ENCODE data around the gene OBP2A. TPM values are rescaled to one million over a fixed set of nuclear protein-coding genes. Genes with fewer than 3 reads are reported as not detected.
"Not testable (repeated sequence)": the region's sequence is repeated elsewhere in the genome, so short reads cannot be mapped to it uniquely, and the experiment has no call there.

The OBP2A gene
- polyA plus RNA-seq, 6 donors from 2014 or later: not detected

DNA sequence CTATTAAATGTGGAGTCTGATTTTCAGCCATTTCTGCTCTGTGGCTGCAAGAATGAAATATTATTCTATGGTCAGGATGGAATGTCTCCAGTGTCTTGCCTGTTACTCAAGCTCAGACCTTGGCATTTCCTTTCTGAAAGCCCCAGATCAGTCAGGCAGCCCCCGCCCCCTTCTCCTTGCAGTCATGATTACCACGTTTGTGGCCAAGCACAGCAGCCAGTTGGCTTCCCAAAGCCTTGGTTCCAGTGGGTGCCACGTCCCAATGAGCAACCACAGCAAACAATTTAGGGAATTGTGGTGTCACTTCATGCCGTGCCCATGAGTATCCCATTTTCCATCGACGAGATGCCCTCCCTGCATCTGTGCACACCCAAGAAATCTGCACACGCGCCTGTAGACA lies 9.7 kb upstream of the OBP2A start:
- DNase-seq (no peak), ATAC-seq (ENCODE audit: low read depth in 2 of 2) (no peak)
- Mint-ChIP-seq H3K9me3 (no peaks in the 10 kb centered on the region), H3K4me1 (peaks cover 0 to 5% (median 0%) of the 10 kb centered on the region in 3 donors), H3K27me3 (peaks cover 34 to 43% (median 38%) of the 10 kb centered on the region in 3 donors), H3K36me3 (no peaks in the 10 kb centered on the region), H3K27ac (no peak overlapping the region), H3K4me3 (no peak overlapping the region)

- H3K27ac Mint-ChIP-seq; ATAC-seq (ENCODE audit: low read depth in 2 of 2); H3K36me3 Mint-ChIP-seq; DNase-seq; H3K4me1 Mint-ChIP-seq; H3K9me3 Mint-ChIP-seq: not testable (repeated sequence)
- peaks cover 23 to 30% (median 24%) of the 10 kb centered on the region in 3 donors for H3K27me3 Mint-ChIP-seq
- H3K4me3 Mint-ChIP-seq: peak overlapping the region in 1 of 8 donors; percentile 10
These were observed 2.5 kb upstream of the OBP2A start for GRCh38 chr9:135543262-135543894.

DNA sequence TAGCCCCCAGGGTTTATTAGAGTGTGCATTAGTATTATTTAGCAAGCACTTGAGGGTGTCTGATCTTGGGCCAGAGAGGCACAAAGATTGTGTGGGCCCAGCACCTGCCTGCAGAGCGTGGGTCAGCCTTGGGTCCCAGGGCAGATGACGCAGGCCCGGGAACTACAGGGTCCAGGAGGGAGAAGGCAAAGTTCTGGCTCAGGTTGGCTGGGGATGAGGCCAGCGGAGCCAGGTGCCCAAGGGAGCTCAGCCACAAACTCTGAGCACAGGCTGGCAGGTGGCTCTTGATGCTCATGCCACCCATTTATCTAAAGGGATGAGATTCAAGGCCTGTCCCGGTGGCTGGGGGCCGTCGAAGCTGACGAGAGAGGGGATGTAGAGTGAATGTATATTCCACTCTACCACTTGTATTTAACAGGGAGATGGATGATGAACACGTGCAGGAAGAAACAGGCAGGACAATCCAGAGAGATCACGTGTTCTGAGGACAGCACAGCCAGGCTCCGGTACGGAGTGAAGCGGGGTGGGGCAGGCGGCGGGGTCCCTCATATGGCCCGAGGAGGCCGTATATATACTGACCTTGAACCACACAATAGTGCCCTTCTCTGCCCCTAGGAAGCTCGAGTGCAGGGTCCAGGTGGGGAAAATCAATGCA lies 818 bp upstream of the OBP2A start:
- DNase-seq (no peak), ATAC-seq (ENCODE audit: low read depth in 2 of 2) (no peak)
- peaks cover 13 to 19% (median 17%) of the 10 kb centered on the region in 3 donors for H3K27me3 Mint-ChIP-seq
- H3K4me1 Mint-ChIP-seq: no peaks in the 10 kb centered on the region
- peak overlapping the region in 1 of 6 donors; percentile 69 for H3K27ac Mint-ChIP-seq
- peaks cover 0 to 2% (median 0%) of the 10 kb centered on the region in 7 donors for H3K9me3 Mint-ChIP-seq
- H3K4me3 Mint-ChIP-seq: peak overlapping the region in 1 of 8 donors; percentile 49
- H3K36me3 Mint-ChIP-seq: no peaks in the 10 kb centered on the region

DNA sequence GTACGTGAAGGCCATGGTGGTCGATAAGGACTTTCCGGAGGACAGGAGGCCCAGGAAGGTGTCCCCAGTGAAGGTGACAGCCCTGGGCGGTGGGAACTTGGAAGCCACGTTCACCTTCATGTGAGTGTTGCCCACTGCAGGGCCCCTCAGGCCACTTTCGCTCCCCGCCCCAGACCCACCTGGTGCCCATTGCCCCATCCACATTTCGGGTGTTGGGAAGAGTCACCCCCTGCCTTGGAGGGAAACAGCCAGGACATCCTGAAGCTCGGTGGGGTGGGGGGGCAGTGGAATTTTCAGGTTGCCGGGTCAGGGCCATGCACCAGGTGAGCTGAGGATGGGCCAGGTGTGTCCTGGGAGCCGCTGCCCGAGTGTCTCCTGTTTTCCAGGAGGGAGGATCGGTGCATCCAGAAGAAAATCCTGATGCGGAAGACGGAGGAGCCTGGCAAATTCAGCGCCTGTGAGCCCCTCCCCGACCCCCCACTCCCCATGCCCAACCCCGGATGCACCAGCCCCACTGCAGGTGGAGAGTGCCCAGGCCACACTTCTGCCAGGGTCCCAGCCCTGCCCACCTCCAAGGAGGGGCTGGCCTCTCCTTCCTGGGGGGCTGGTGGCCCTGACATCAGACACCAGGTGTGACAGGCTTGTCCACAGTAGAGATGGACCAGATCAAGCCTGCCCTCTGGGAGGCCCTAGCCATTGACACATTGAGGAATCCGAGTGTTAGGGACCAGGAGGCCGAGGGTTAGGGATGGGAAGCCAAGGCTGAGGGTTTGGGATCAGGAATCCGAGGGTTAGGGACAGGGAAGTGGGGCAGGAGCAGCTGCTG lies 1.1 kb downstream of the OBP2A start:
- H3K36me3 Mint-ChIP-seq; DNase-seq; H3K9me3 Mint-ChIP-seq; H3K4me3 Mint-ChIP-seq; H3K27ac Mint-ChIP-seq; ATAC-seq (ENCODE audit: low read depth in 2 of 2); H3K4me1 Mint-ChIP-seq: not testable (repeated sequence)
- peaks cover 10 to 24% (median 13%) of the 10 kb centered on the region in 3 donors for H3K27me3 Mint-ChIP-seq

DNA sequence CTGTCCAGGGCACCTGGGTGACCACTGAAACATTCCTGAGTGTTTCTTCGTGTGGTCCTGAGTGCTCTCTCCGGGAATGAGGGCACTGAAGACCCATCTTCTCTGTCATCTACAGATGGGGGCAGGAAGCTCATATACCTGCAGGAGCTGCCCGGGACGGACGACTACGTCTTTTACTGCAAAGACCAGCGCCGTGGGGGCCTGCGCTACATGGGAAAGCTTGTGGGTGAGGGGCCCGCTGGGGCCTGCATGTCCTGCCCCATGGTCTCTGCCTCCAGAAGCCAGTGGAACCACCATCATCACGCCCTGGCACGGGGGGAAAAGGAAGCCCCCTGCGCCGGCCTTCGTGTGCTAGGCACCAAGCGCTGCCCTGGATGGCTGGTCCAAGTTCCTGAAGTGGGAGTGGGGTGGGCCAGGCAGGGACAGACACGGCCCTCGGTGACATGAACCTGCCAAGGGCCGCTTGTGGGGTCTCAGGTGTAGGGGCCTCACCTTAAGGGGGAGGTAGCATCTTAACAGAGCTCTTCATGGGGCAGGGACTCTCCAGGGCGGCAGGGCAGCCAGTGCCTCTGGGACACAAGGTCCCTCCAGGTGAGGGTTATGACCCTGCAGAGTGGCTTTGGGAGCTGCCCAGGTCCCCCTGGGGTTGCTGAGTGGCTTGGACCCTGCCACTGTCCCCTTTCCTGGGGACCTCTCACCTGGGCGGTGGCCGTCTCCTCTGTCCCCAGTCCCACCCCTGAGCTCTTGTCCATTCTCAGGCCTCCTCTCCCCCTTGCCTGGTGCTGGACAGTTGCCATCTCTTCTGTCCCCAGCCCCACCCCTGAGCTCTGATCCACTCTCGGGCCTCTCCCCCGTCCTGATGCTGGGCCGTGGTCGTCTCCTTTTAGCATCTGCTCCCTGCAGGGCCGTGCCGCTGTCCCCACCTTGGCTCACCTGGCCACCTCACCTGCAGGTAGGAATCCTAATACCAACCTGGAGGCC lies 2.1 kb downstream of the OBP2A start:
- peaks cover 10 to 22% (median 13%) of the 10 kb centered on the region in 3 donors for H3K27me3 Mint-ChIP-seq
- ATAC-seq (ENCODE audit: low read depth in 2 of 2) (no peak), DNase-seq (no peak)
- peaks cover 0 to 2% (median 0%) of the 10 kb centered on the region in 7 donors for H3K9me3 Mint-ChIP-seq
- no peak overlapping the region for H3K27ac Mint-ChIP-seq
- H3K36me3 Mint-ChIP-seq: no peaks in the 10 kb centered on the region
- no peaks in the 10 kb centered on the region for H3K4me1 Mint-ChIP-seq
- H3K4me3 Mint-ChIP-seq: no peak overlapping the region

GRCh38 chr9:135549478-135550343 lies 3.8 kb downstream of the OBP2A start:
- H3K36me3 Mint-ChIP-seq; H3K9me3 Mint-ChIP-seq; H3K4me1 Mint-ChIP-seq; ATAC-seq (ENCODE audit: low read depth in 2 of 2); H3K4me3 Mint-ChIP-seq; DNase-seq; H3K27ac Mint-ChIP-seq: not testable (repeated sequence)
- H3K27me3 Mint-ChIP-seq: peaks cover 0 to 17% (median 5%) of the 10 kb centered on the region in 3 donors

DNA sequence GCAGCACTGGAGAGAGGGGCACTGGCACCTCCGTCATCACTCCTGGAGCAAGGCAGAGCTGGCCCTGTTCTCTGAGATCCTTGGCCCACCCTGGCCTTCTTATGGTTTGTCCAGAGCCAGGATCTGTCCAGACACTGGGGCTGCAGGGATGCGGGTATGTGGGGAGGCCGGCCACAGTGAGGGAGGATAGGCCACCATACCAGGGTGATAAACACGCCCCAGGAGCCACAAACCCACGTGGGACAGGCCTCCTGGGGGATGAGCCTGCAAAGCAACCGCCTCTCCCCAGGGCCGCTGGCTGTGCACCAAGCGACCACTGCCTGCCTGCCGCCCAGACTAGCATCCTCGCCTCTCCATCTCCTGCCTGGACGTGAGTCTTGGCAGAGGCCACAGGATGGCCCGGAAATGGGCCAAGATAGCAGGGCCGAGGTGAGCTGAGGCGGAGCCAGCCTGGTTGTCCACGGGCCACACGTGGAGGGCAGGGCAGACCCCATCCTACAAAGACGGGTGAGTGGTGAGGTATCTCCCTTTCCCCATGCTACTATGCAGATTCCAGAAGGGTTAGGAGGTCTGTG lies 4.5 kb downstream of the OBP2A start:
- H3K36me3 Mint-ChIP-seq: no peaks in the 10 kb centered on the region
- no peak for DNase-seq
- peaks cover 0 to 7% (median 0%) of the 10 kb centered on the region in 7 donors for H3K9me3 Mint-ChIP-seq
- no peak overlapping the region for H3K4me3 Mint-ChIP-seq
- peaks cover 0 to 3% (median 0%) of the 10 kb centered on the region in 3 donors for H3K4me1 Mint-ChIP-seq
- peaks cover 0 to 10% (median 5%) of the 10 kb centered on the region in 3 donors for H3K27me3 Mint-ChIP-seq
- no peak overlapping the region for H3K27ac Mint-ChIP-seq
- ATAC-seq (ENCODE audit: low read depth in 2 of 2): no peak

DNA sequence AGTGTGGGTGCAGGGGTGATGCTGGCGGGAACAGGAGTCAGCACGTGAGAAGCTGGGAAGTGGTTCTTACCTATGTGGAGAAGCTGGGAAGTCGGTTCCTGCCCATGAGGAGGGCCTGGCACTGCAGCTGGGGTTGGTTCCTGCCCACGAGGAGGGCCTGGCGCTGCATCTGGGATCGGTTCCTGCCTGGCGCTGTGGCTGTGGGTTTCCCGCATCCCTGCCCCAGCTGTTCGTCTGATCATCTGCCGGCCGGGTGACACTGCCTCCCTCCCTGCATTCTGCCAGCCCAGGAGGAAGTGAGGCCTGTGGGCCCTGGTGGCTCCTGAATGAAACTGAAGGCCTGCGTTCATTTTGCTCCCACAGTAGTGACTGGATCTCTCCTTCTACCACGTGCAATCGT lies 5.1 kb downstream of the OBP2A start:
- Mint-ChIP-seq H3K4me1 (peaks cover 0 to 3% (median 0%) of the 10 kb centered on the region in 3 donors), H3K27ac (no peak overlapping the region), H3K9me3 (peaks cover 0 to 10% (median 0%) of the 10 kb centered on the region in 7 donors), H3K36me3 (no peaks in the 10 kb centered on the region), H3K4me3 (no peak overlapping the region), H3K27me3 (peaks cover 0 to 13% (median 5%) of the 10 kb centered on the region in 3 donors)
- DNase-seq (no peak), ATAC-seq (ENCODE audit: low read depth in 2 of 2) (no peak)

DNA sequence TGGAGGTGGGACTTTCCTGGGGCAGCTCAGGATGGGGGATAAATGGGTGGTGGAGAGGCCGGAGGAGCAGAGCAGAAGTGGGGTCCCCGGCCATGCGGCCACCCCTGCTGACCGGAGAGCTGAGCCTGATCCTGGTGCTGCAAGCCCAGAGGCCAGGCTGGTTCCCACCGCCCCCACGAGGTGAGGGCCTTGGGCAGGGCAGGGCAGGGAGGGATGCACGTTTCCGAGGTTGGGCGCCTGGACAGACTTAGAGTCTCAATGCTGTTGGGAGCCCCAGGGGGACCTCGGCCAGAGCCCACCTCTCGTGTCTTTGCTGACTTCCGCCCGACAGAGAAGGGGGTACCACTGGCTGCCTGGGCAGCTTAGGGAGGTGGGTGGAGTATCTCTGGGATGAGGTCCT lies 5.5 kb downstream of the OBP2A start:
- ATAC-seq (ENCODE audit: low read depth in 2 of 2): no peak
- DNase-seq: no peak
- peaks cover 0 to 16% (median 5%) of the 10 kb centered on the region in 3 donors for H3K27me3 Mint-ChIP-seq
- no peak overlapping the region for H3K27ac Mint-ChIP-seq
- peaks cover 0 to 12% (median 0%) of the 10 kb centered on the region in 7 donors for H3K9me3 Mint-ChIP-seq
- H3K4me3 Mint-ChIP-seq: no peak overlapping the region
- no peaks in the 10 kb centered on the region for H3K36me3 Mint-ChIP-seq
- H3K4me1 Mint-ChIP-seq: peaks cover 0 to 3% (median 0%) of the 10 kb centered on the region in 3 donors

DNA sequence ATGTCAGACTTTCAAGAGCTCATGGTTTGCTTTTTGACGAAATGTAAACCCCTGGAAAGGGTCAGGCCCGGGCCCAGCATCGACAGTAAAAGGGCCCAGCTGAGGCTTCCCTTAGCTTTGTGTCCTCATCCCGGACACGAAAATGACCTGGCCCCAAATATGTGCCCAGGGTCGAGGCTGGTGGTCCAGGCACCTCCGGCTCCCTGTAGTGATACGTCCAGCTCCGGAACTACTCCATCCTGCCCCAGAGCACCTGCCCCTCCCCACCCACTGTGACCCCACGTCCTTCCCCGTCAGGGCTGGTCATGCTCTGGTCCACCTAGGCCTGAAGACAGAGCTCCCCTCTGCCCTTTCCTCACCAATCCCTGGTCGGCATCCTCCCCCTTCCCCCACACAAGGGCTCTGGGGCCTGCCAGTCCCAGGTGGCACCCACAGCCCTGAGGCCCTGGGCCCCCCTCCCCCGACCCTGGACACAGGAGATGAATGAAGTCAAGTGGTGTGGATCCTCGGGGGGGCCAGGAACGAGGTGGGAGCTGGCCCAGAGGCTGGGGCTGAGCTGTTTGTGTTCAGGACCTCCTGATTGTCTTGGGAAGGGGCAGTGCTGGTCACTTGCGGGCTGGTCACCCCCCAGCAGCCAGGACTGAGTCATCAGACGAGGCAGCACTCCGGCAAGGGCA lies 6.2 kb downstream of the OBP2A start:
- peaks cover 0 to 12% (median 0%) of the 10 kb centered on the region in 7 donors for H3K9me3 Mint-ChIP-seq
- H3K4me1 Mint-ChIP-seq: peaks cover 0 to 3% (median 0%) of the 10 kb centered on the region in 3 donors
- no peaks in the 10 kb centered on the region for H3K36me3 Mint-ChIP-seq
- H3K4me3 Mint-ChIP-seq: no peak overlapping the region
- DNase-seq (no peak), ATAC-seq (ENCODE audit: low read depth in 2 of 2) (no peak)
- H3K27me3 Mint-ChIP-seq: peaks cover 0 to 16% (median 5%) of the 10 kb centered on the region in 3 donors
- H3K27ac Mint-ChIP-seq: no peak overlapping the region

DNA sequence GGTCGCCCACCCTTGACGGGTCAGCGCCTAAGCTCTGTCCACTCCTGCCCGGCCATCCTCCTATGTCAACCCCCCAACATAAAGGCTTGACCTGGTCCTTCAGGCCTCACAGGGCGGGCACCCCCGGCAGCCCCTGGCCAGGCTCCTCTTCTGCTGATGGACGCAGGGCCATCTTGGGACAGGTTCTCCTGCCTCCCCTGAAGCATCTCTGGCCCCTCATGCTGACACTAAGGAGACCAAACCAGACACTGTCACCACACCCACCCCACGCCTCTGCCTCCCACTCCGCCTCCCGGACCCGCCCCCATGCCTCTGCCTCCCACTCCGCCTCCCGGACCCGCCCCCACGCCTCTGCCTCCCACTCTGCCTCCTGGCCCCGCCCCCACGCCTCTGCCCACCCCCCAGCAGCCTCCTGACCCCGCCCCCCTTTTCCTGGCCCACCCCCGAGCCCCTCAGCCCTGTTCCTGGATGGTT lies 6.8 kb downstream of the OBP2A start:
- ATAC-seq (ENCODE audit: low read depth in 2 of 2) (no peak), DNase-seq (no peak)
- H3K36me3 Mint-ChIP-seq: no peaks in the 10 kb centered on the region
- peaks cover 0 to 12% (median 0%) of the 10 kb centered on the region in 7 donors for H3K9me3 Mint-ChIP-seq
- peaks cover 0 to 16% (median 5%) of the 10 kb centered on the region in 3 donors for H3K27me3 Mint-ChIP-seq
- H3K4me1 Mint-ChIP-seq: peaks cover 0 to 3% (median 0%) of the 10 kb centered on the region in 3 donors
- no peak overlapping the region for H3K4me3 Mint-ChIP-seq
- no peak overlapping the region for H3K27ac Mint-ChIP-seq

Measured in naive B cell (primary cell).